Cardiac fibroblast (primary cell): ENCODE results near the gene NOTCH2.

Experiments used
- DNase-seq, 2 donors: peaks; one replicate each; pipeline versions ENCODE4 v3.0.0 to v3.0.0-alpha.2; 2010; ENCODE audit warnings: low read depth in 2 of 2
- H3K4me3 ChIP-seq, 2 donors: replicated peaks in 1 of 2; 1 replicate in 1 of 2; 2 replicates in 1 of 2; pipeline ENCODE4 v1.5.1; 2011; ENCODE audit warnings: low read depth in 2 of 2, low read length in 2 of 2, mild to moderate bottlenecking in 2 of 2, moderate library complexity in 1 of 2
- TF ChIP-seq, protein P1 (sequence below): IDR thresholded peaks from one replicate; pipeline ENCODE4 v1.5.1; 2011; ENCODE audit warnings: low read depth, mild to moderate bottlenecking, low read length, inconsistent platforms

NOTCH2 gene

DNA sequence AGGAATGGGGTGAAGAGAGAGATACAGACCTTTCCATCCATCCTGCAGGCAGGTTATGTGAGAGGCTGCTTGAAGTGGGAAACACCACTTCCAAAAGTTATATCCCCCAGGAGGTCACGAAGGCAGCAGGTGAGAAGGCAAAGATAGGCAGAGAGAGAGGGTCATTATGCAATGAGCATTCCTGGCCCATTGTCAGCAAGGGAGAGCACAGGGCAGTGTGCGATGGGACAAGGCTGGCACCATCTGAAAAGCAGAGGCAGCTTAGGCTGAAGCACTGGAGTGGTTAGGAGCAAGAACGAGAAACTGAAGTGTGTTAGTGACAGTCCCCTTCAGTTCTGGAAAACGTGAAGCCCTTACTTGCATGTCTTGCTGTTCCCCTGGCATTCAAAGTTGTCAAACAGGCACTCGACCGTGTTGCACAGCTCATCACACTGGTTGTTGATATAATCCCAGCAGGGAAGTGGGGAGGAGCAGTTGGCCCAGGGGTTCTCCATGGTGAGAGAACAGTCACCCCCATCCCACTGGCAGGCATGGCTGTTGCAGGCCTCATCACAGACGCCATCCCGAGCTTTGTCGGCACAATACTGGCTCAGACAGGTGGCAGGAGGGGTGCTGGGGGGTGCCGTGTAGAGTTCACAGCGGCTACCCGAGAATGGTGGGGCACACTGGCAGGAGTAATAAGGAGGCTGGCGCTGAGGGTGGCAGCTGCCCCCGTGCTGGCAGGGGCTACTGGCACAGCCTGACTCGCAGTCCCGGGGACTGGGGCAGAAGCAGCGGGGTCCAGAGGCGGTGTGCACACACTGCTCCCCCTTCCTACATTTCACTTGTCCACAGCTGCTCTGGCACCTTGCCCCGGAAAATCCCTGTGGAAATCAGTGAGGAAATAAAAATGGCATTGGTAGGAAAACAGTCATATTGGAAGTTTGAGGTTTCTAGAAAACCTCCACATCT, 144.2 kb downstream of the NOTCH2 start:
- TF ChIP-seq, protein P1, sequence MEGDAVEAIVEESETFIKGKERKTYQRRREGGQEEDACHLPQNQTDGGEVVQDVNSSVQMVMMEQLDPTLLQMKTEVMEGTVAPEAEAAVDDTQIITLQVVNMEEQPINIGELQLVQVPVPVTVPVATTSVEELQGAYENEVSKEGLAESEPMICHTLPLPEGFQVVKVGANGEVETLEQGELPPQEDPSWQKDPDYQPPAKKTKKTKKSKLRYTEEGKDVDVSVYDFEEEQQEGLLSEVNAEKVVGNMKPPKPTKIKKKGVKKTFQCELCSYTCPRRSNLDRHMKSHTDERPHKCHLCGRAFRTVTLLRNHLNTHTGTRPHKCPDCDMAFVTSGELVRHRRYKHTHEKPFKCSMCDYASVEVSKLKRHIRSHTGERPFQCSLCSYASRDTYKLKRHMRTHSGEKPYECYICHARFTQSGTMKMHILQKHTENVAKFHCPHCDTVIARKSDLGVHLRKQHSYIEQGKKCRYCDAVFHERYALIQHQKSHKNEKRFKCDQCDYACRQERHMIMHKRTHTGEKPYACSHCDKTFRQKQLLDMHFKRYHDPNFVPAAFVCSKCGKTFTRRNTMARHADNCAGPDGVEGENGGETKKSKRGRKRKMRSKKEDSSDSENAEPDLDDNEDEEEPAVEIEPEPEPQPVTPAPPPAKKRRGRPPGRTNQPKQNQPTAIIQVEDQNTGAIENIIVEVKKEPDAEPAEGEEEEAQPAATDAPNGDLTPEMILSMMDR, result no peak
- DNase-seq, result no peak
- H3K4me3 ChIP-seq, result no peak overlapping the region

DNA sequence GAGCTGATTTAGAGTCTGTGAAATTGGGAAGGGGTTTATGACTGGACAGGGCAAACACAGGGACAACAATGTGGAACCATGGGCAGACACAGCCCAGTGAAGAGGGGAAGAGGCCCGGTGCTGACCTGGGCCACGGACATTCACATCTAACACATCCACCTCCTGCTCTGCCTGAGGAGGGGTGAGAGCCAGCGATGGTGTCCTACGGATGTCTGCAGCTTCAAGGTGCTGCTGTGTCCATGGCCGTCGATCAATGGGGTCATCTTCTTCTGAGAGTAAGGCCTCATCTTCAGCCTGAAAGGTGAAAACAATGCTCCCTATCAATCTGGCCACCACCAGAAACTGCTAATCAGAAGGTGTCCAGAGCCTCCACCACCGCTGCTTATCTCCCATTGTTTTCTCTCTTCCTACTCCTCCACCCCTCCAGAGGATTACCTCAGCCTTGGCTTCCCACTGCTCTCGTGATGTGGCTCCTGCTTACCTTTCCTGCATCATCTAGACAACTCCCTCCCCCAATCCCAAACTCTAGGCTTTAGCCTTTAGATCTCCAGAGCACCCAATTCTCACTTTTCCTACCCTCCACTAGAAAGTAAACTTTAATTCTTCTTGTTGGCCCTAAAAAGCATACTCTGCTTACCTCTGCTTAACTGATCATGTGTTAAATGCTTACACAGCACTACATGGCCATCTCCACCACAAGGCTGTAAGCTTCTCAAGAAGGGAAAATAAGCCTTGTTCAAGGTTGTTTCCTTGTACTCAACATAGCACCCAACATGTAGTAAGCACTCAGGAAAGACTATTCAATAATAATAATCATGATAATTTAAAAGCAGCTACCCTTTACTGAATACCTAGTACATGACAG, 149.1 kb downstream of the NOTCH2 start:
- no peak for DNase-seq
- TF ChIP-seq, protein P1, result no peak
- H3K4me3 ChIP-seq, result no peak overlapping the region

DNA sequence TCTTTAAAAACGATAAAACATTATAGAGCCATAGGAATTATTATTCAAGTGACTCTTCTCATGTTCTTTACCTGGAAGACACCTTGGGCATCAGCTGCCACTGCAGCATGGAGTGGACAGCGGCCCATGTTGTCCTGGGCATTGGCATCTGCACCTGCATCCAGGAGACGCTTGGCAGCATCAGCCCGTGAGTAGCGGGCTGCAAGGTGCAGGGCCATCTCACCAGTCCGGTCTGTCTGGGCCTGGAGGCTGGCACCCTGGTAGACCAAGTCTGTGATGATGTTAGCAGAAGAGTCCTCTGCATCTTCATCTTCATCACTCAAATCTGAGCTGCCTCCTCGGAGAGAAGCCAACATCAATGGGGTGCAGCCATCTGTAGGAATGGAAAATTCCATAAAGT, 150.2 kb downstream of the NOTCH2 start:
- no peak overlapping the region for H3K4me3 ChIP-seq
- TF ChIP-seq, protein P1, result no peak
- no peak for DNase-seq

DNA sequence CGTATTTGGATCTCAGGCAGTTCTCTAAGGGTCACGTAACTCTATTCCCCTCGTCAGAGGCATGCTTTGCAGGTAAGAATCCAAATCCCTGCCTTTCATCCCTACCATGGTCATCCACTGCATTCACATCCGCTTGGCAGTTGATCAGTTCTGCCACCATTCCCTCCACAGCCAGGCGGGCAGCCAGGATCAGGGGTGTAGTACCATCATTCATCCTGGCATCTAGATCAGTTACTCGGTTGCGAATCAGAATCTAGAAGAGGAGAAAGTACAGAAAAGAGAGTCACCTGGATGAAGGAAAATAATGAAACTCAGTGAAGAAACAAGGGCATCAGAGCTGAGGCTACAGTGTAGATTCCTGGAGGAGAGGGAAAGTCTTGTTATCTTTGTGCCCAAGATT, 151.2 kb downstream of the NOTCH2 start:
- TF ChIP-seq, protein P1, result no peak
- no peak overlapping the region for H3K4me3 ChIP-seq
- no peak for DNase-seq

DNA sequence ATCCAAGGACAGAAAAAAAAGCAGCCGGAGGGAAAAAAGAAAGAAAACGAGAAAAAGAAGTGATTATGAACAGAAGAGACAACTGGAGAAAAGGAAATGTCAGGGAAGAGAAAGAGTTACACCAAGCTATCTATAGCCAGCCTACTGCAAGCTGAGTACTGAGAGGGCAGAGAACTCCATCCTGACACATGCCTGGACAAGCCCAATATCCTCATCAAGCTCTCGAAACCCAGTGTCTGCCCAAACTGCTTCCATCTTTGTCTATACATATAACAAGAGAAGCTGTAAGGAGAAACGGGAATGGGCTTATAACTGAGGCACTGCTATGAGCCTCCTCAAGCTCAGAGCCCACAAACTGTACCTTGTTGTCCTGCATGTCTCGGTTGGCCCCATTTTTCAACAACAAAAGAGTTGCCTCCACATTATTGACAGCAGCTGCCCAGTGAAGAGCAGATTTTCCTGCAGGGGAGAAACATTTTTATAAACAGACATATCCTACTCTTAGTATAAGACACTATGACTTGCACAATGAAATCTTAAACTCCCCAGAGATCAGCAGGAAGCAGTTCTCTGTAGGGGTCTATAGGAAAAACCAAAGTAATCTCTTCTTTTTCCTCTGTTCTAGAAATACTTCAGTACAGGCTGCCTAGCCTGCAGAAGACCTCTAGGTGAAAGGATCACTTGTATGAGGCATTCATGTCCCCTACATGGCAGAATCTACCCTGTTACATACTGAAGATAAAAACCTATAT, 152.0 kb downstream of the NOTCH2 start:
- TF ChIP-seq, protein P1, result no peak
- no peak for DNase-seq
- no peak overlapping the region for H3K4me3 ChIP-seq

DNA sequence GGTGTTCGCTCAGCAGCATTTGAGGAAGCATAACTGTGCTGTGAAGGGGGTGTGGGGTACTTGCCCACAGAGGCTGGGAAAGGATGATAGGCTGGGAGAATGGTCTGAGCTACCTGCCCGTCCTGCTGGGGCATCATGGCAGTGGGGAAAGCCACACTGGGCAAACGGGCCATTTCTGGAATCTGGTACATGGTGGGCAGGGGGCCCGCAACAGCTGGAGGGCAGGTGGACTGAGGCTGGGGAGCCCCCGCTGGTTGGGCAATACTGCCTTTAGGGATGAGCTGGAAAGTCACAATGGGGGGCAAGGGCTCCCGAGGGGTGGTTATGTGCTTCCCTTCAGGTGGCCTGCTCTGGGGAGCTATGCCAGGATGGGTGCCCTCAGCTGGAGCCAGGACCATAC, 153.9 kb downstream of the NOTCH2 start:
- H3K4me3 ChIP-seq, result no peak overlapping the region
- TF ChIP-seq, protein P1, result no peak
- DNase-seq, result no peak
